ENCODE data around the gene SMARCB1. TPM values are rescaled to one million over a fixed set of nuclear protein-coding genes. Genes with fewer than 3 reads are reported as not detected.
"Not testable (repeated sequence)": the region's sequence is repeated elsewhere in the genome, so short reads cannot be mapped to it uniquely, and the experiment has no call there.

Gene SMARCB1
- total RNA-seq, 1 donor from 2014 or later = 21.8 TPM

DNA sequence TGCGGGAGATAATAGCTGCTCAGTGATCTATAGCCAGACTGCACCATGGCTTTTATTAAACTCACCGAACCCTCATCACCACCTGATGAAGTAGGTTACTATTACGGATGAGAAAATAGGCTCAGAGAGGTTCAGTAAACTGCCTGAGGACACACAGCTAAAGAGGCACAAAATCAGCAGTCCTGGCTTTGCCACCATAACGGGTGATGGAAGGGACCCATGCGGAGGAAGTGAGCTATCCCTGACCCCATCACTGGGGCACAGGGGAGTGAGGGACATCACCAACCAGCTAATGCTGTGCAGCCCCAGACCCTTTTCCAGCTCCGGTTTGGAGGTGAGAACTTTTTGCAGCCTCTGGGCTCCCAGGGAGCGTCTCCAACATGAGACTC, 59.3 kb downstream of the SMARCB1 start:
- DNase-seq (ENCODE audit: low read depth in 2 of 2) = no peak

DNA sequence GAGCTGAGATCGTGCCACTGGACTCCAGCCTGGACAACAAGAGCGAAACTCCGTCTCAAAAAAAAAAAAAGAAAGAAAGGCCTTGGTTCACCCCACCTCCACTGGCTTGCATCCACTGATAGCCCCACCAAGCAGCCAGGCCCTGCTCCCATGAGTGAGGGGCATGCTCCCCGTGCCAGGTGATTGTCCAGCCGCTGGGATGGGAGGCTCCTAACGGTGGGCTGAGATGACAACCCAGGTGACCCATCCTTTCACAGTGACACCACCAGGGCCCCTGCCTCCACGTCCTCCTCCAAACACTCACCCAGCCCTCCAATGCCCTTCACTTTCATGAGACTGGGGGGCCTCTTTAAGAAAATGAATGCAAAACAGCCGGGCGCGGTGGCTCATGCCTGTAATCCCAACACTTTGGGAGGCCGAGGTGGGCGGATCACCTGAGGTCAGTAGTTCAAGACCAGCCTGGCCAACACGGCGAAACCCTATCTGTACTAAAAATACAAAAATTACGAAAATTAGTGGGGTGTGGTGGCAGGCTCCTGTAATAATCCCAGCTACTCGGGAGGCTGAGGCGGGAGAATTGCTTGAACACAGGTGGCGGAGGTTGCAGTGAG, 60.6 kb downstream of the SMARCB1 start:
- no peak for DNase-seq (ENCODE audit: low read depth in 2 of 2)

DNA sequence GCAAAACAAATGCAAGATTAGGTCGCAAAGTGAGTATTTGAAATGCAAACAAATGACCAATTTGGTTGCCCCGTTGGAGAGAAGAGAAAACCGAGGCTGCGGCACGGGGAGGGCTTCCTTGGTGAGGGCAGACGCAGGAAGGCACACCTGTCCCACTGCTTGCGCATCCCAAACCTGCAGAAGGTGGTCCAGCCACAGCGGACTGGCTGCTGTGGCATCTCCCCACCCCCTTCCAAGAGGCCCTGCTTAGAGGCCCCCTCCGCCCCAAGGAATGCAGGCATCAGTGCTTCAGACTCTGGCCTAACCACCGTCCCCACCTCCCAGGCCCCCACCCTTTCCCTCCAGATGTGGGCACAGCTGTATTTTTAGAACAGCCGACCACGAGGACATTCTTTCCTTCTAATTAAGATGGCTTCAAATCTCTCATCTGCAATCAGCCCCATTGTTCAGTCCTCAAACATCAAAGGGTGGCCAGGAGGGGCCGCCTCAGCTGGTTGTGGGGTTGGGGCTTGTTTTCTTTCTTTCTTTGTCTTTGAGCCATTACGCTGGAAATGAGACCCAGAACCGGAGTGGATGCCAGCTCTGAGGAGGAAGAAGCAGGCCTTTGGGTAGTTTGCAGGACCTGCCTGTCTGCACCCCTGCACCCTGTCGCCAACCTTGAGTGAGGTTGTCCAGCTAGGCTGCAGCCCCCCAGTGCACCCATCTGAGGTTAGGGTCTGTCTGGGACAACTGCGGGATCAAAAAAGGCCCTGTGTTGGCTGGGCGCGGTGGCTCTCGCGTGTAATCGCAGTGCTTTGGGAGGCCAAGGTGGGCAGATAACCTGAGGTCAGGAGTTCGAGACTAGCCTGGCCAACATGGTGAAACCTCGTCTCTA, 61.5 kb downstream of the SMARCB1 start:
- no peak for DNase-seq (ENCODE audit: low read depth in 2 of 2)

DNA sequence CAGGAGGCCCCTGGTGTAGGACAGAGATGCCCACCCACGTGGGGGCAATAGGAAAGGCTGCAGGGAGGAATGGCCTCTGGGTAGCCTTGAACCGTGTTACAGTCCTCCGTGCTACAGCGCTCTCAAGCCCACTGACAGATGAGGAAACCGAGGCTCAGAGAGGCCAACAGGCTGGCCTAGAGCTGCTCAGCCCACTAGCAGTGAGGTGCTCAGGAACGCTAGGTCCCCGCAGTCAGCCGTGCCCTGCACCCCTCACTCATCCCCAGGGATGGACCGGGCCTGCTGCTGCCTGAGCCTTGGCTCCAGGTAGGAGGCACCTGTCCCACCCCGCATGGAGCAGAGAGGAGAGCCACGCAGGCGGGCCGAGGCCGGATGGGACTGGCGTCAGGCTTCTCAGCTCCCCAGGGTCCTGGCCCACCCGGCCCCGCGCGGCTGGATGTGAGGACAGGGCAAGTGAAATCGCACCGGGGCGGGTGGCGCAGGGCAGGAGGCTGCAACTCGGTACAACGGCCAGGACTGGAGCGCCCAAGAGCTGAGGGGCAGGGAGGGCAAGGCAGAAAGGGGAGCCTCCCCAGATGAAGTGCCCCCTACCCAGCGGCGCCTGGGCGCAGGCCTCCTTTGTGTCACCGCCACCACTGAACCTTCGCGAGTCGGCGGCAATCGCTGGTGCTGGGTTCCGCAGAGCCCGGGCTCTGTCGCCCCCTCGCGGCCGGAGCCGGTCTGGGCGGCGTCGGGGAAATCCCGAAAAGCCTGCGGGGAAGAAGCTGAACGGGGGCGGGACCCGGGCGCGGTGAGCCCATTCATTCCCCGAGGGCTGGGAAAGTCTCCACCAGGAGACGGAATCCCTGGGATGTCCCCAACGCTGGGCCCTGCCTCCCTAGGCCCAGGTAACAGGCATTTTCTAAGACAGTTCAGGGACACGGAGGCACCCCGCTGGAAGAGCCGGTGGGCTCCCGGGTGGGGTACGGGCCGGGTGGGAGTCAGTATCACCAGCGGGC, 62.5 kb downstream of the SMARCB1 start:
- DNase-seq (ENCODE audit: low read depth in 2 of 2) = peak; percentile 68 to 81

DNA sequence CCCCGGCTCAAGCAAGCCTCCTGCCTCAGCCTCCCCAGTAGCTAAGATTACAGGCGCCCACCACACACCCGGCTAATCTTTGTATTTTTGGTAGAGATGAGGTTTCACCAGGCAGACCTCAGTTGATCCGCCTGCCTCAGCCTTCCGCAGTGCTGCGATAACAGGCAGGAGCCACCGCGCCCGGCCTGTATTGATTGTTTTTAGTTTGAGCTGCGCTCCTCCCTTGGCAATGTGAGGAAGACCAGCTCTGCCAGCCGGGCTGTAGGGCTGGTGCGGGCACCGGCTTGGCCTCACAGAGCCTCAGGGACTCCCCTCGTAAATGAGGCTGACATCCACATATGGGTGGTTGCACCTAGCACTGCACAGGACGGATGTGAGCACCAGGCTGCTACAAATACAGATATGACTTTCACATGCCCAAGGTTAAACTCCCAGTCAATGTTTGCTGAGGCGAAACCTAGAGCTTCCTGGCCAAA, 63.4 kb downstream of the SMARCB1 start:
- DNase-seq (ENCODE audit: low read depth in 2 of 2) = no peak

DNA sequence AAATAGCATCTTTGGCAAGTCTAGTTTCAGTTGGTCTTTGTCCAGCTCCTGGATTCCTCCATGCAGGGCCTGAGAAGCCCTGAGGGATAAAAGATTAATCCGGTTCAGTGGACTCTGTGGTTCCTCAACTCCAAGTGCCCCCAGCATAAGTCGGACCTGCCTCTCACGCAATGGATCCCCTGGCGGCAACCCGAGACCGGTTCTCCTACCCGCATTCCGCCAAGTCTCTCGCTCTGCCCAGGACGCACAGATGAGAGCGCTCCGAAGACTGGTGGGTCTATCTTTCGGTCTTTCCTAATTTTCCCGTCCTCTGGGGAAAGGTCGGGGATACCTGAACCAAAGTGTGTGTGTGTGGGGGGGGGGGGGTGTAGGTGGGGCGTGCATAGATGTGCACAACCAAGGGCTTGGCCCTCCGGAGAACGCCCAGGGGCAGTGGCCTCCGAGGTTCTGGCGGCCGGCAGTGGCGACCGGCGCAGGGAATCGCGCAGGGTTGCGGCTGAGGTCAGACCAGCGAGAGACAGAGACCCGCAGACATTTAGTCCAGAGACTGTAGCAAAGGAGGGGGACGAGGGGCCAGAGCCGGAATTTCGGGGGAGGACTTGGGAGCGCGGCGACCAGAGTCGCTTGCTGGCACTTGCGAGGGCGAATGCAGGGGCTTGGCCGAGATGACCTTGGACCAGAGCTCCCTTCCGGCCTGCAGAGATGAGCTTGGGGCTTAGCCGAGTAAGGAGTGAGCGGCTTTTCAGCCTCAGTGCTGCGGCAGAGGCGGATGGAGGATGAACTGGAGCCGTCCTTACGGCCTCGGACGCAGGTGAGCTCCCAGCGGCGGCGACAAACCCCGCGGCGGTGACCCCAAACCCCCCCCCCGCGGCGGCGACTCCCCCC, 70.2 kb downstream of the SMARCB1 start:
- DNase-seq (ENCODE audit: low read depth in 2 of 2) = peak in 1 of 2 donors; percentile 36

DNA sequence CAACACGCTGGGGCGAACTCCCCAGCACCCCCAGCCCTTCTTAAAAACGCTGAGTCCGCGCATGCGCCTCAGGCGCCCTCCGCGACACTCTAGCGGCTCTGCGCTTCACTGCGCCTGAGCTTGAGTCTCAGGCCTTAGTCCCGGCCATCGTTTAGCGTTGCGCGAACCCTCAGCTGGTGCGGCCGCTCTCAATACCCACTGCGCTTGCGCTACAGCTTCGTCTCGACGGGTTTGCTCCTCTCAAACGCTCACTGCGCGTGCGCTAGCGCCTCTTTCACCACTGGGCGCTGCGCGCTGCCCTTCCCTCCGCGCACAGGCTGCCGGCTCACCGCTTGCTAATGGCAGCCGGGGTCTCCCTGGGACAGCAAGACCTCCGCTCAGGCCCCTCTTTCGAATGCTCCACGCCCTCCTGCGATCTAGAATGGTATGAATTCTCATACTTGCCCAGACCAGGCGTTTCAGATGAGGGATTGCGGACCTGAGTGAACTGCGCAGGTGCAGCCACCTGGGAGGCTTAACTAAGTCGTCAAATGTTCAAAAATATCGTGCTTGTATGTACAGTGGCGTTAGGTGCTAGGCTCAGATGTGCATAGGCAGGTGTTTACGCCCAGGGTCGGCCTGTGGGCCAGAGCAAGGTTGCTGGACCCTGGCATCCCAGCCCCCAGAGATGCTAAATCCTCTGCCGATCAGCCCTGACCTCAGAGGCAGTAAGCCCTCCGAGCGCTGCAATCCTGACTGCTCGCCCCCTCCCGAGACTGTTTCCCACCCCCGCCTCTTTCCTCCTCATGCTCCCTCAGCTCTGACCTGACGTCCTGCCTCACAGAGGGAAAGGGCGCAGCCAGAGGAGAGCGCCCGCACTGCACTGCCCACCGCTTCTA, 71.1 kb downstream of the SMARCB1 start, which contains the start of gene SLC2A11:
TSS of gene SLC2A11 (plus strand) at position 270 of the 878 bp plus-strand sequence. CDS start at position 395, 125 bp downstream.
- peak; percentile 96 to 97 for DNase-seq (ENCODE audit: low read depth in 2 of 2)

DNA sequence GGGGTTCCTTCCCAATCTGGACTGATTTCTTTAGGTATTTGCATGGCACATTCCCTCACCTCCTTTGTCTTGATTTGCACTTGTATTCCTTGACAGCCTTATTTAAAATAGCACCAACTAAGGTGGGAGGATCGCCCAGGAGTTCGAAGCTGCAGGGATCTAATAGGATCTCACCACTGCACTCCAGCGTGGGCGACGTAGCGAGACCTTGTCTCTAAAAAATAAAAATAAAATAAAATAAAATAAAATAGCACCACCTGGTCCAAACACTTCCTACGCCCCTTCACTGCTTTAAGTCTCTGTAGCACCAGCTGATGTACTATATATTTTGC, 71.7 kb downstream of the SMARCB1 start:
- DNase-seq (ENCODE audit: low read depth in 2 of 2) = no peak

DNA sequence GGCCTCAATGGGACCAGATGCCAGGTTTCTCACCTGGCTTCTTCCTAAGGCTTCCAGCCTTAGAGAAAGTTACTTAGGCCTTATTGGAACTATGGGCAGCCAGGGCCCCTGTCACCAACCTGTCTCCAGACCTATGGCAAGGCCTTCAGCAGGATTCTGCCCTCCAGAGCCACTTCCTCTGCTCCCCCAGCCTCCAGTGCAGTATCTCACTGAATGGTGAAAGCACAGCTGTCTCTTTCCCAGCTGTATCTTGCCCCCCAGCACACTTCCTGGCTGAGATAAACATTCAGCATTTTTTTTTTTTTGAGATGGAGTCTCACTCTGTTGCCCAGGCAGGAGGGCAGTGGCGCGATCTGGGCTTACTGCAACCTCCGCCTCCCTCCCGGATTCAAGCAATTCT, 72.4 kb downstream of the SMARCB1 start:
- no peak for DNase-seq (ENCODE audit: low read depth in 2 of 2)

DNA sequence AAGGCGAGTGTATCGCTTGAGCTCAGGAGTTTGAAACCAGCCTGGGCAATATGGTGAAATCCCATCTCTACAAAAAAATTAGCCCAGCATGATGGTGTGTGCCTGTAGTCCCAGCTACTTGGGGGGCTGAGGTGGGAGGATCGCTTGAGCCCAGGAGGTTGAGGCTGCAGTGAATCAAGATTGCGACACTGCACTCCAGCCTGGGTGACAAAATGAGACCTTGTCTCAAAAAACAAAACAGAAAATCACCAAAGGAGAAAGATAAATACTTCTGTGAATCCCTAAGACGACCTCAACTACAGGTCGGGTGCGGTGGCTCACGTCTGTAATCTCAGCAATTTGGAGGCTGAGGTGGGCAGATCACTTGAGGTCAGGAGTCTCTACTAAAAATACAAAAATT, 73.4 kb downstream of the SMARCB1 start:
- not testable (repeated sequence) for DNase-seq (ENCODE audit: low read depth in 2 of 2)

DNA sequence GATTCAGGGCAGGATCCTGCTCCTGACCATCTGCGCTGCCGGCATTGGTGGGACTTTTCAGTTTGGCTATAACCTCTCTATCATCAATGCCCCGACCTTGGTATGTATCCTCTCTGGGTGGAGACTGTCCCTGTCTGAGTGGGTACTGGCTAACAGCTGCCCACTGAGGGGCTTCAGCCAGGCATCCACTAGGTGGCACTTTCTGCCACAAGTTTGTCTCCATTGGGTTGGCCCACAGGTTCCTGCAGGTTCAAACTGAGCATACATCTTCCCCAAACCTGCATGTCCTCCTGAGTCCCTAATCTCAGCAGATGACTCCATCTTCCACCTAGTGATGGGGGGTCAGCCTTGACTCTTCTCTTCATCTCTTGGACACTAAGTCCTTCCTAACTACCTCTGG, 75.3 kb downstream of the SMARCB1 start:
- peak; percentile 71 to 78 for DNase-seq (ENCODE audit: low read depth in 2 of 2)

DNA sequence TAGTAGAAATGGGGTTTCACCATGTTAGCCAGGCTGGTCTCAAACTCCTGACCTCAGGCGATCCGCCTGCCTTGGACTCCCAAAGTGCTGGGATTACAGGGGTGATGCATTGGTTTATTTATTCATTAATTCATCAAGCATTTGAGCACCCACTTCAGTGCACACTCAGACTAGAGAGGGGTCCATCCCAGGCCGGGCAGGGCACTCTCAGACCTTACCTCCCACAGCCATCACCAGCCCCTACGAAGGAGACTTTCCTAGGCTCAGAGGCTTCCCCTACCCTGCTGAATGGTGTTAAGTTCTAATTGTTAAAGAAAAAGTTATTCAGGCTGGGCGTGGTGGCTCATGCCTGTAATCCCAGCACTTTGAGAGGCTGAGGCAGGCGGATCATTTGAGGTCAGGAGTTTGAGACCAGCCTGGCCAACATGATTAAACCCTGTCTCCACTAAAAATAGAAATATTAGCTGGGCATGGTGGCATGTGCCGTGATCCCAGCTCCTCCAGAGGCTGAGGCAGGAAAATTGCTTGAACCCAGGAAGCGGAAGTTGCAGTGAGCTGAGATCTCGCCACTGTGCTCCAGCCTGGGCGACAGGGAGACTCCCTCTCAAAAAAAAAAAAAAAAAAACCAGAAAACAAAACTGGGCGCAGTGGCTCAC, 77.9 kb downstream of the SMARCB1 start:
- not testable (repeated sequence) for DNase-seq (ENCODE audit: low read depth in 2 of 2)

DNA sequence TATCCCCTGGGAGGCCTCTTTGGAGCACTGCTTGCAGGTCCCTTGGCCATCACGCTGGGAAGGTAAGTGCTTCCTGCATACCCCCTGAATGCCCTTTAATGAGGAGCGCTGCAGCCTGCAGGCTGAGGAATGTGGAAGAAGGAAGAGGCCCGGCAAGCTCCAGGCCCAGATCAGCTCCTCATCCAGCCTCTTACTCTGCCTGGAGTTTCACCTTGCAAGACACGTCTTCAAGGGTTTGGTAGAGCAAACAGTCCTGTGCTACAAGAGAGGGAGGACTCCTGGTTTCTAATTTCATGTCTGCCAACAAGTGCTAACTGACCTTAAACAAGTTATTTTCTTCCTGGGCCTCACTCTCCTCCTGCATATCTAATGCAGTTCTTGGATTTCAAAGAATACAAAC, 81.8 kb downstream of the SMARCB1 start:
- DNase-seq (ENCODE audit: low read depth in 2 of 2) = no peak

DNA sequence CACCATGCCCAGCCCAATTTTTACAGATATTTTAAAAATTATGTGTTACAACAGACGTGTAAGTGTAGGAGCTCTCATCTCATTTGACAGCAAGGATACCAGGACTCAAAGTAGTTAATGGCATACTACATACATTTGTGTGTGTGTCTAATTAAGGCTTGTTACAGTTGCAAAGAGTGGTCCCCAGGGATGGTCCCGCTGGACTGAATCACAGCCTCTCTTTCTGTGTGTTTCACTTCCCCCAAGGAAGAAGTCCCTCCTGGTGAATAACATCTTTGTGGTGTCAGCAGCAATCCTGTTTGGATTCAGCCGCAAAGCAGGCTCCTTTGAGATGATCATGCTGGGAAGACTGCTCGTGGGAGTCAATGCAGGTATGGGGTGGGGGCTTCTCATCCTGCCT, 88.1 kb downstream of the SMARCB1 start:
- no peak for DNase-seq (ENCODE audit: low read depth in 2 of 2)

DNA sequence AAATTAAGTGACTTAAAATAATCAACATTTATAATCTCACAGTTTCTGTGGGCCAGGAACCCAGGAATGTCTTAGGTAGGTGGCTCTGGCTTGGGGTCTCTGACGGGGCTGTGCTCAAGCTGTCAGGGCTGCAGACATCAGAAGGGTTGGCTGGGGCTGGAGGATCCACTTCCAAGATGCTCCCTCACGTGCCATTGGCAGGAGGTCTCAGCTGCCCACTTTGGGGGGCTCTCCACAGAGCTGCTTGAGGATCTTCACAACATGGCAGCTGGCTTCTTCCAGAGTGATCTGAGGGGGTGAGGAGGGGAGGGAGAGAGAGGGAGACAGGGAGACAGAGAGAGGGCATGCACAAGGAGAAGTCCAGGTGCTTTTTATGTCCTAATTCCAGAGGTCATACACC, 89.0 kb downstream of the SMARCB1 start:
- no peak for DNase-seq (ENCODE audit: low read depth in 2 of 2)

DNA sequence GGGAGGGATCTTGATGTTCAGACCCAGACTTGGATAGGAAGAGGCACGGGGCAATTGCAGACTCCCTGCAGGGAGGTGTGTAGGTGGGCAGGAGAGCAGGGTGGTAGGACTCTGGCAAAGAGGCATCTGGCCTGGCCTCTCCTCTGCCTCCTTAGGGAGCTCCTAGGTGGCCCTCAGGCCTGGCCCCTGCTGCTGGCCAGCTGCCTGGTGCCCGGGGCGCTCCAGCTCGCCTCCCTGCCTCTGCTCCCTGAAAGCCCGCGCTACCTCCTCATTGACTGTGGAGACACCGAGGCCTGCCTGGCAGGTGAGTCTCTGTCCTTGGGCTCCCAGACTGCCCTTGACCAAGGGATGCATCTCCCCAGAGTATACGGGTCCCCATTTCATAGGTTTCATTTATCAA, 90.8 kb downstream of the SMARCB1 start:
- no peak for DNase-seq (ENCODE audit: low read depth in 2 of 2)

DNA sequence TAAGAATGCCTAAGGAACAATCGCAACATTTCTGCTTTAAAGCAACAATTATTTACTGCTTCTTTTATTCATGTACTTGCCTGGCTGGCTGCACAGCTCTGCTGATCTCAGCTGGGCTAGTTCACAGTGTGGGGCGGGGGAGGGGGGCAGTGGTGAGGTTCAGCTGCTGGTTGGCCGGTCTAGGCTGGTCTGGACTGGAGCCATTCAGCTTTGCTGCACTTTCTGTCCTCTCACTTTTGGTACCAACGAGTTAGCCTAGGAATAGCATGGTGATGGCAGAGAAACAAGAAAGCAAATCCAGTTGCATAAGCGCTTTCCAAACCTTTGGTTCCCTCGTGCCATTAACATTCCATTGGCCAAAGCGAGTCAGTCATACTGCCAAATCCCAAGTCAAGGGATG, 91.5 kb downstream of the SMARCB1 start:
- no peak for DNase-seq (ENCODE audit: low read depth in 2 of 2)

DNA sequence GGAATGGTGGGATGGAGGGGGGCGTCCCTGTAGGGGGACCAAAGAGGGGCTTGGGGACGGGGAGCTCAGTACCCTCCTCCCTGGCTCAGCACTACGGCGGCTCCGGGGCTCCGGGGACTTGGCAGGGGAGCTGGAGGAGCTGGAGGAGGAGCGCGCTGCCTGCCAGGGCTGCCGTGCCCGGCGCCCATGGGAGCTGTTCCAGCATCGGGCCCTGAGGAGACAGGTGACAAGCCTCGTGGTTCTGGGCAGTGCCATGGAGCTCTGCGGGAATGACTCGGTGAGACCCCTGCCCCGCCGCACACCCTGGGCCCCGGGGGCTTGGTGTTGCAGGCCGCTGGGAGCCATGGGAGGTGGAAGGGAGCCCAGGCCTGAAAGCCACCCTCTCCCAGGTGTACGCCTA, 95.6 kb downstream of the SMARCB1 start:
- DNase-seq (ENCODE audit: low read depth in 2 of 2) = no peak

DNA sequence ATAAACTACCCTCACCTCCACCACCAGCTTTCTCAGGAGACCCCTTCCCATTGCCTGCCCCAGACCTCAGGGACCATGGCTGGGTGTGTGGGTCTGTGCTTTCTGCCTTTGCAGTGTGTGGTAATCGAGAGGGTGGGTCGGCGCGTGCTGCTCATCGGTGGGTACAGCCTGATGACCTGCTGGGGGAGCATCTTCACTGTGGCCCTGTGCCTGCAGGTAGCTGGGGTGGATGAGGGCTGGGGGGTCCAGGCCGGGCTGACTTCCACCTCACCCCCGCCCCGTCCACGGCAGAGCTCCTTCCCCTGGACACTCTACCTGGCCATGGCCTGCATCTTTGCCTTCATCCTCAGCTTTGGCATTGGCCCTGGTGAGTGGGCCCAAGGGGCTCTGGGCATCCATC, 96.9 kb downstream of the SMARCB1 start:
- DNase-seq (ENCODE audit: low read depth in 2 of 2) = no peak
